Measurements from ENCODE around the gene TBC1D5.

- TF ChIP-seq ATF2 (CRISPR knock-in tag; IDR thresholded peaks at IDR 0.05; ENCODE audit: borderline replicate concordance, low read depth) (no peak), EMX1 (CRISPR knock-in tag; IDR thresholded peaks at IDR 0.05) (no peak), CTCF (IDR thresholded peaks at IDR 0.05) (no peak), ZNF121 (CRISPR knock-in tag; IDR thresholded peaks at IDR 0.05) (no peak), ETV6 (CRISPR knock-in tag; IDR thresholded peaks at IDR 0.05) (no peak), ATF3 (CRISPR knock-in tag; conservative IDR thresholded peaks at IDR 0.05) (no peak), NR2C2 (CRISPR knock-in tag; IDR thresholded peaks at IDR 0.05) (no peak), NR3C1 (CRISPR knock-in tag; conservative IDR thresholded peaks at IDR 0.05; ENCODE audit: low read depth) (no peak), ATF6 (CRISPR knock-in tag; IDR thresholded peaks at IDR 0.05) (no peak), NFE2L1 (CRISPR knock-in tag; IDR thresholded peaks at IDR 0.05) (no peak), PREB (CRISPR knock-in tag; IDR thresholded peaks at IDR 0.05; ENCODE audit: borderline replicate concordance) (no peak), ZNF512 (CRISPR knock-in tag; IDR thresholded peaks at IDR 0.05; ENCODE audit: borderline replicate concordance) (no peak), JUN (CRISPR knock-in tag; IDR thresholded peaks at IDR 0.05) (no peak), ZNF281 (CRISPR knock-in tag; IDR thresholded peaks at IDR 0.05) (no peak)
Observed at GRCh38 chr3:17154221-17154620, 588.2 kb downstream of the TBC1D5 start.

Measured in WTC11 (cell line).